ENCODE data around the gene PLA1A.

PLA1A gene

GRCh38 chr3:119643528-119643927, 45.8 kb downstream of the PLA1A start:
- H3K36me3 ChIP-seq (ENCODE audit: control insufficient read depth, insufficient read depth, low read length), result peaks cover 4% of the 10 kb centered on the region
- no peaks in the 10 kb centered on the region for H3K9me3 ChIP-seq (ENCODE audit: control insufficient read depth, low read length)
- H3K4me1 ChIP-seq (ENCODE audit: control insufficient read depth, insufficient read depth, low read length, poor library complexity, severe bottlenecking), result no peaks in the 10 kb centered on the region
- no peak overlapping the region for H3K4me3 ChIP-seq (ENCODE audit: insufficient read depth, low read depth, low read length, poor library complexity, severe bottlenecking)
- no peak overlapping the region for H3K27ac ChIP-seq (ENCODE audit: insufficient read depth, low read length, poor library complexity, severe bottlenecking)
- H3K27me3 ChIP-seq (replicated peaks; ENCODE audit: control insufficient read depth, insufficient read depth, low read length, poor library complexity, severe bottlenecking), result no peaks in the 10 kb centered on the region
- no peak for DNase-seq

GRCh38 chr3:119644481-119644880, 46.8 kb downstream of the PLA1A start:
- DNase-seq, result no peak
- H3K9me3 ChIP-seq (ENCODE audit: control insufficient read depth, low read length), result no peaks in the 10 kb centered on the region
- H3K27me3 ChIP-seq (replicated peaks; ENCODE audit: control insufficient read depth, insufficient read depth, low read length, poor library complexity, severe bottlenecking), result no peaks in the 10 kb centered on the region
- no peaks in the 10 kb centered on the region for H3K4me1 ChIP-seq (ENCODE audit: control insufficient read depth, insufficient read depth, low read length, poor library complexity, severe bottlenecking)
- H3K36me3 ChIP-seq (ENCODE audit: control insufficient read depth, insufficient read depth, low read length), result peaks cover 4% of the 10 kb centered on the region
- H3K27ac ChIP-seq (ENCODE audit: insufficient read depth, low read length, poor library complexity, severe bottlenecking), result no peak overlapping the region
- no peak overlapping the region for H3K4me3 ChIP-seq (ENCODE audit: insufficient read depth, low read depth, low read length, poor library complexity, severe bottlenecking)

- H3K36me3 ChIP-seq (ENCODE audit: control insufficient read depth, insufficient read depth, low read length), result peaks cover 4% of the 10 kb centered on the region
- no peaks in the 10 kb centered on the region for H3K9me3 ChIP-seq (ENCODE audit: control insufficient read depth, low read length)
- H3K4me1 ChIP-seq (ENCODE audit: control insufficient read depth, insufficient read depth, low read length, poor library complexity, severe bottlenecking), result no peaks in the 10 kb centered on the region
- no peak for DNase-seq
- H3K27me3 ChIP-seq (replicated peaks; ENCODE audit: control insufficient read depth, insufficient read depth, low read length, poor library complexity, severe bottlenecking), result no peaks in the 10 kb centered on the region
- no peak overlapping the region for H3K27ac ChIP-seq (ENCODE audit: insufficient read depth, low read length, poor library complexity, severe bottlenecking)
- H3K4me3 ChIP-seq (ENCODE audit: insufficient read depth, low read depth, low read length, poor library complexity, severe bottlenecking), result no peak overlapping the region
These were observed 48.1 kb downstream of the PLA1A start for GRCh38 chr3:119645813-119646212.

- no peak overlapping the region for H3K4me3 ChIP-seq (ENCODE audit: insufficient read depth, low read depth, low read length, poor library complexity, severe bottlenecking)
- no peaks in the 10 kb centered on the region for H3K9me3 ChIP-seq (ENCODE audit: control insufficient read depth, low read length)
- H3K27ac ChIP-seq (ENCODE audit: insufficient read depth, low read length, poor library complexity, severe bottlenecking), result no peak overlapping the region
- H3K4me1 ChIP-seq (ENCODE audit: control insufficient read depth, insufficient read depth, low read length, poor library complexity, severe bottlenecking), result no peaks in the 10 kb centered on the region
- DNase-seq, result no peak
- H3K27me3 ChIP-seq (replicated peaks; ENCODE audit: control insufficient read depth, insufficient read depth, low read length, poor library complexity, severe bottlenecking), result no peaks in the 10 kb centered on the region
- peaks cover under 1% of the 10 kb centered on the region for H3K36me3 ChIP-seq (ENCODE audit: control insufficient read depth, insufficient read depth, low read length)
These were observed 49.5 kb downstream of the PLA1A start for GRCh38 chr3:119647171-119647570.

GRCh38 chr3:119647843-119648575, 50.3 kb downstream of the PLA1A start:
- H3K4me1 ChIP-seq (ENCODE audit: control insufficient read depth, insufficient read depth, low read length, poor library complexity, severe bottlenecking), result no peaks in the 10 kb centered on the region
- H3K27me3 ChIP-seq (replicated peaks; ENCODE audit: control insufficient read depth, insufficient read depth, low read length, poor library complexity, severe bottlenecking), result no peaks in the 10 kb centered on the region
- no peak for DNase-seq
- no peak overlapping the region for H3K4me3 ChIP-seq (ENCODE audit: insufficient read depth, low read depth, low read length, poor library complexity, severe bottlenecking)
- no peaks in the 10 kb centered on the region for H3K9me3 ChIP-seq (ENCODE audit: control insufficient read depth, low read length)
- H3K27ac ChIP-seq (ENCODE audit: insufficient read depth, low read length, poor library complexity, severe bottlenecking), result no peak overlapping the region
- H3K36me3 ChIP-seq (ENCODE audit: control insufficient read depth, insufficient read depth, low read length), result no peaks in the 10 kb centered on the region

- Histone ChIP-seq H3K9me3 (ENCODE audit: control insufficient read depth, low read length) (no peaks in the 10 kb centered on the region), H3K27me3 (replicated peaks; ENCODE audit: control insufficient read depth, insufficient read depth, low read length, poor library complexity, severe bottlenecking) (no peaks in the 10 kb centered on the region), H3K4me1 (ENCODE audit: control insufficient read depth, insufficient read depth, low read length, poor library complexity, severe bottlenecking) (no peaks in the 10 kb centered on the region), H3K4me3 (ENCODE audit: insufficient read depth, low read depth, low read length, poor library complexity, severe bottlenecking) (no peak overlapping the region), H3K36me3 (ENCODE audit: control insufficient read depth, insufficient read depth, low read length) (no peaks in the 10 kb centered on the region), H3K27ac (ENCODE audit: insufficient read depth, low read length, poor library complexity, severe bottlenecking) (no peak overlapping the region)
- no peak for DNase-seq
These were observed 52.1 kb downstream of the PLA1A start for GRCh38 chr3:119649761-119650160.

GRCh38 chr3:119652306-119653033, 54.8 kb downstream of the PLA1A start:
- H3K27ac ChIP-seq (ENCODE audit: insufficient read depth, low read length, poor library complexity, severe bottlenecking), result no peak overlapping the region
- no peak overlapping the region for H3K4me3 ChIP-seq (ENCODE audit: insufficient read depth, low read depth, low read length, poor library complexity, severe bottlenecking)
- no peak for DNase-seq
- peaks cover 4% of the 10 kb centered on the region for H3K36me3 ChIP-seq (ENCODE audit: control insufficient read depth, insufficient read depth, low read length)
- no peaks in the 10 kb centered on the region for H3K4me1 ChIP-seq (ENCODE audit: control insufficient read depth, insufficient read depth, low read length, poor library complexity, severe bottlenecking)
- H3K9me3 ChIP-seq (ENCODE audit: control insufficient read depth, low read length), result no peaks in the 10 kb centered on the region
- no peaks in the 10 kb centered on the region for H3K27me3 ChIP-seq (replicated peaks; ENCODE audit: control insufficient read depth, insufficient read depth, low read length, poor library complexity, severe bottlenecking)

GRCh38 chr3:119653876-119654275, 56.2 kb downstream of the PLA1A start:
- H3K4me3 ChIP-seq (ENCODE audit: insufficient read depth, low read depth, low read length, poor library complexity, severe bottlenecking), result no peak overlapping the region
- no peak overlapping the region for H3K27ac ChIP-seq (ENCODE audit: insufficient read depth, low read length, poor library complexity, severe bottlenecking)
- H3K27me3 ChIP-seq (replicated peaks; ENCODE audit: control insufficient read depth, insufficient read depth, low read length, poor library complexity, severe bottlenecking), result no peaks in the 10 kb centered on the region
- no peak for DNase-seq
- H3K4me1 ChIP-seq (ENCODE audit: control insufficient read depth, insufficient read depth, low read length, poor library complexity, severe bottlenecking), result no peaks in the 10 kb centered on the region
- peaks cover 4% of the 10 kb centered on the region for H3K36me3 ChIP-seq (ENCODE audit: control insufficient read depth, insufficient read depth, low read length)
- no peaks in the 10 kb centered on the region for H3K9me3 ChIP-seq (ENCODE audit: control insufficient read depth, low read length)

GRCh38 chr3:119657887-119658702, 60.4 kb downstream of the PLA1A start:
- Histone ChIP-seq H3K27ac (ENCODE audit: insufficient read depth, low read length, poor library complexity, severe bottlenecking) (no peak overlapping the region), H3K27me3 (replicated peaks; ENCODE audit: control insufficient read depth, insufficient read depth, low read length, poor library complexity, severe bottlenecking) (no peaks in the 10 kb centered on the region), H3K36me3 (ENCODE audit: control insufficient read depth, insufficient read depth, low read length) (peaks cover 4% of the 10 kb centered on the region), H3K4me1 (ENCODE audit: control insufficient read depth, insufficient read depth, low read length, poor library complexity, severe bottlenecking) (no peaks in the 10 kb centered on the region), H3K9me3 (ENCODE audit: control insufficient read depth, low read length) (no peaks in the 10 kb centered on the region), H3K4me3 (ENCODE audit: insufficient read depth, low read depth, low read length, poor library complexity, severe bottlenecking) (no peak overlapping the region)
- DNase-seq, result no peak

- Histone ChIP-seq H3K36me3 (ENCODE audit: control insufficient read depth, insufficient read depth, low read length) (peaks cover 4% of the 10 kb centered on the region), H3K9me3 (ENCODE audit: control insufficient read depth, low read length) (no peaks in the 10 kb centered on the region), H3K4me3 (ENCODE audit: insufficient read depth, low read depth, low read length, poor library complexity, severe bottlenecking) (no peak overlapping the region), H3K27me3 (replicated peaks; ENCODE audit: control insufficient read depth, insufficient read depth, low read length, poor library complexity, severe bottlenecking) (no peaks in the 10 kb centered on the region), H3K4me1 (ENCODE audit: control insufficient read depth, insufficient read depth, low read length, poor library complexity, severe bottlenecking) (no peaks in the 10 kb centered on the region), H3K27ac (ENCODE audit: insufficient read depth, low read length, poor library complexity, severe bottlenecking) (no peak overlapping the region)
- no peak for DNase-seq
These were observed 61.3 kb downstream of the PLA1A start for GRCh38 chr3:119658994-119659393.

Measured in effector memory CD4-positive, alpha-beta T cell (primary cell).